Activated CD4-positive, alpha-beta T cell treated with anti-CD3 and anti-CD28 coated beads, Interleukin-2, amount 50 U/mL, for 1 hour (primary cell): Measurements from ENCODE around the gene C11orf68.

ENCODE experiments used
- DNase-seq: peaks from one replicate; pipeline ENCODE4 v3.0.0-alpha.2; 2020

The C11orf68 gene

GRCh38 chr11:65888163-65888814, 30.6 kb downstream of the C11orf68 start, which contains the start of gene FIBP:
Gene FIBP (minus strand): TSS chr11:65888471. CDS start chr11:65888418, 53 bp downstream.
- peak; percentile 95 for DNase-seq

- DNase-seq: no peak
Observed at GRCh38 chr11:65887723-65888162, 31.1 kb downstream of the C11orf68 start.

- no peak for DNase-seq
Observed at GRCh38 chr11:65886826-65887722, 31.8 kb downstream of the C11orf68 start.

- DNase-seq: no peak
Observed at GRCh38 chr11:65885808-65886536, 32.9 kb downstream of the C11orf68 start.

- DNase-seq: no peak
Observed at GRCh38 chr11:65885231-65885630, 33.6 kb downstream of the C11orf68 start.

- peak; percentile 80 for DNase-seq
Observed at GRCh38 chr11:65884716-65885092, 34.2 kb downstream of the C11orf68 start.

GRCh38 chr11:65883786-65884715, 34.8 kb downstream of the C11orf68 start:
- no peak for DNase-seq

GRCh38 chr11:65883058-65883761, 35.7 kb downstream of the C11orf68 start:
- no peak for DNase-seq

GRCh38 chr11:65882120-65883057, 36.5 kb downstream of the C11orf68 start:
- DNase-seq: no peak

GRCh38 chr11:65880844-65881421, 37.9 kb downstream of the C11orf68 start:
- DNase-seq: no peak

- no peak for DNase-seq
Observed at GRCh38 chr11:65880027-65880426, 38.8 kb downstream of the C11orf68 start.

- no peak for DNase-seq
Observed at GRCh38 chr11:65879617-65880016, 39.2 kb downstream of the C11orf68 start, which contains the start of gene CTSW. Gene CTSW (plus strand): TSS chr11:65879837. CDS start chr11:65879855, 18 bp downstream.

GRCh38 chr11:65873318-65874156, 45.3 kb downstream of the C11orf68 start:
- peak; percentile 97 for DNase-seq

- DNase-seq: no peak
Observed at GRCh38 chr11:65872586-65873317, 46.1 kb downstream of the C11orf68 start, which contains the start of gene EFEMP2. Gene EFEMP2 (minus strand): TSS chr11:65872800. CDS start chr11:65872354, 446 bp downstream.

GRCh38 chr11:65871811-65872548, 46.9 kb downstream of the C11orf68 start:
- no peak for DNase-seq

GRCh38 chr11:65870706-65871681, 47.9 kb downstream of the C11orf68 start:
- DNase-seq: no peak
